Measurements from ENCODE around the gene TICRR.
A peak's percentile ranks its signal among the peaks of the same experiment; 100 is the strongest.

The TICRR gene

DNA sequence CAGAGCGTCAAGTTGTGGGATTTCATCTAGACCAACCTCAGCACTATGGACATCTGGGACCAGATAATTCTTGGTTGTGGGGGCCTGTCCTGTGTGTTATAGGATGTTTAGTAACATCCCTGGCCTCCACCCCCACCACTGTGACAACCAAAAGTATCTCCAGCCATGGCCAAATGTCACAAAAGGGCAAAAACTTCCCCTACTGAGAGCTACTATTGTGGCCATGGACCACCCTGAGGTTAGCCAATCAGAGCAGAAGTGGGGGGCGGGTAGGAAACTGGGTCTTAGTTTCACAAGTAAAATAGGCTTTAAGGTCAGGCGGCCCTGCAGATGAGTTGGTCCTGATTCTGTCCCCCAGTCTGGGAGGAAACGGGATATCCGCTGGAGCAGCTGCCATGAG lies 54.6 kb downstream of the TICRR start:
- DNase-seq, result no peak

DNA sequence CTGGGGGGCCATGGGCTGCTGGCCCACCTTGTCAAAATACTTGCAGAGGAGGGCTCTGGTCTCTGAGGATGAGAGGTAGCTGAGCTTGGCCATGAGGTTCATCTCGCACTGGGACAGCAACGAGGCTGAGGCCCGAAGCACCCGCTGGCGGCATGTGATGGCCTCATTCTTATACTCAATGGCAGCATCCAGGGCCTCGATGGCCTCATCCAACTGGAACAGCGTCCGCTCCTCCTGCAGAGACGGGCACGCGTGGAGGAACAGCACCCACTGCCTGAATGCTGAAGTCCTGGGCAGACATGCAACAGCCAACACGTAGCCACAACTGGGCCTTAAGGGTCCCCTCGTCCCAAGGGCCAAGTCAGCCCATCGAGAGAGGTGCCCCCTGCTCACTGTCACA lies 55.0 kb downstream of the TICRR start:
- DNase-seq, result no peak

DNA sequence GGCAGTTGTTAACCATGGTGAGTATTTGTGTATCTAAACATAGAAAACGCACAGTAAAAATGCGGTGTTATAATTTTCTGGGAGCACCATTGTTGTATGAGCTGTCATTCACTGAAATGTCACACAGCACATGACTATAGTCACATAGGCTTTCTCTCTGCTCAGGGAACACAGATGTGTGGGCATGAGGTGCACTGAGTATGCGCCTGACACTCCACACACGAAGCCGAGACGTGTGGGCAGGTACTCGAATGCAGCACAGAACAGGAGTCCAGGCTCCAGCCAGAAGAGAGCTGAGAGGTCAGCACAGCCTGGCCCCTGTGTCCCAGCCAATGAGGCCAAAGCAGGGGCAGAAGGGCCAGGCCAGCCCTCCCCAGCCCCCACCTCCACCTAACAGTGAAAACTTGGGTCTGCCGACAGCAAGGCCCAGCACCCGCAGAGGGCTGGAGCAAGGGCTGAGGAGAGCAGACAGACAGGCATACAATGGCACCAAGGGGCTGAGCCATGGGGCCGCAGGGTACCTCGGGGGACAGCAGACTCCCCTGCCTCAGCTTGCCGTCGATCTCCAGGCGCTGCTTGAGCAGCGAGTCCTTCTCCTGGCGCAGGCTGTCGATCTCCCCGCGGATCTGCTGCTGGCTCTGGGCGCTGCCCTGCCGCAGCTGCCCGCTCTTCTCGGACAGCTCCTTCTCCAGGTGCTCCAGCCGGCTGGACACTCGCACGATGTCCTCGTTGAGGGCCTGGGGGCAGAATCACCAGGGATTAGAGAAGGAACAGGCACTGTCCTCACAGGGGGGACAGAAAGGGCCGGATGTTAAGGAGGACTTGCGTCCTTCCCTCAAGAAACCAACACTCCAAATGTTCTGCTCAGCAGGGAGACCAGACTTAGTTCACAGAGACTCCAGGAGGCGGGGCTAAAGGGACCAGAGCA lies 56.0 kb downstream of the TICRR start:
- no peak for DNase-seq

DNA sequence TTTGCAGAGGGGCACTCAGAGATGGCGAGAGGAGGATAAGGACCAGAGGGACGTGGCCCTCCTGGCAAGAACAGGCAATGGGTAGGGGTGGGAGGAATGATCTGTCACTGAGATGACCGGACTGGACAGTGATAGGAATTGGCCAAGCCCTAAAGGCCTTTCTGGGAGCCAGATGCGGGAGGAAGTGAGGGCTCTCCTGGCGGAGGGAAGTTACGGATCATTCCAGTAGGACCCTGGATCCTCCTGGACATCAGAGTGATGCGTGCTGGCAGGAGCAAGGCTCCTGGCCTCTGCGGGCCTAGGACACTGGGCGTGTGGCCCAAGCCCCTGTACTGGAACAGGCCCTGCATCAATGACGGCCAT lies 56.6 kb downstream of the TICRR start:
- DNase-seq, result no peak

DNA sequence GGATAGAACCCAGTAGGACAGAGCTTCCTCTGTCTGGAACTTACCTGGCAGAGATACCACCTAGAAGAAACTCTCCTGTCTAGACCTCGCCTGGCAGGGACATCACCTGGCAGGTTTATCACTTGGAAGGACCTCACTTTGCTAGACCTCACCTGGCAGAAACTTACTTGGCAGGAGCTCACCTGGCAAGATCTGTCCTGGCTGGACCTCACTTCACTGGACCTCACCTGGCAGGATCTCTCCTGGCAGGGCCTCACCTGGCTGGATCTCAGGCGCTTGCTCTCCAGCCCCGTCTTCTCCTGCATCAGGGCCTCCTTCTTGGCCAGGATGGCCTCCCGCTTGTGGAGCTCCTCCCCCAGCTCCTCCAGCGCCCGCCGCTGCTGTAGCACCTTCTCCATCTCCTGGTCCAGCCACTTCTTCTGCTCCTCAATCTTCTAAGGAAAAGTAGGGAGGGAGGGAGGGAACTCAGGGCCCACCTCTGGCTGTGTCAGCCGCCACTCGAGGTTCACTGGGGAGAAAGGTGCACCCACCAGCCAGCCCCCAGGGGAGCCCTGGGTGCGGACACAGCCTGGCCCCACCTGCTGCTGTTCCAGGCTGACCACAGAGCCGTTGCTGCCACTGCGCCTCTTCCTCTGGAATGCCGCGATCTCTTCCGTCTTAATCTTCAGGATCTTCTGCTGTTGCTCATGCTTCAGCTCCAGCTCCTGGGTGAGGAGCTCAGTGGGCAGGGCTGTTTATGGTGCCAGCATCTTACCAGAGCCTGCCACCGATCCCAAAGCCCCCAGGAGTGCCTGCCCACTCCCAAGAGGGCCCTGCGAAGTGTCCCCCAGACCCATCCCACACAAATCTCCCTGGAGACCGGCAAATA lies 57.5 kb downstream of the TICRR start:
- no peak for DNase-seq

DNA sequence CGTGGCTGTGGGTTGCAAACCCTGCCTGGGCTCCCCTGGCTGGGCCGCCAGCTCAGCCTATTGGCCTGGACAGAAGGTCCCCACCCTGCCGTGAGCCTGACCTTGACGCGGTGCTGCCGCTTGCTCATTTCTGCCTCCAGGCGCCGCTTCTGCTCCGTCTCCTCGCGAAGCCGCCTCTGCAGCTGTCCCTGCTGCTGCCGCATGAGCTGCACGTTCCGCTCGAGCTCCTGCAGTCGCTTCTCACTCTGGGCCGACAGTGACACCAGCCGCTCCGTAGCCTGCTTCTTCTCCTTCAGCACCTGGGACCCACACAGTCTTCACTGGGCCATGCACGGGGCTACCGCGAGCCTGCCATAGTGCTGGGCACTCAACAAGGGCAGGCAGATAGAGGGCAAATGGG lies 58.3 kb downstream of the TICRR start:
- no peak for DNase-seq

DNA sequence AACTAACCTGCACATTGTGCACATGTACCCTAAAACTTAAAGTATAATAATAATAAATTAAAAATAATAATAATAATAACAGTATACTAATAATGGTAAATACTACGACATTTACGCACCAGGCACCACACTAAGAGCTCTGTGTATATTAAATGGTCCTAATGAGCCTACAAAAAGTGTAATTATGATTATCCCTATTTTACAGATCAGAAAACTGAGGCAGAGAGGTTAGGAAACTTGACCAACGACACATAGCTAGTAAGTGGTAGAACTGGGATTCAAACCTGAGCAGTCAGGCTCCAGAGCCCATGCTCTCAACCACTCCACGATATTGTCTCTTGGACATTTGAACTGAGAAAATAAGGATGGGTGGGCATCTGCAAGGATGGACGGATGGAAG lies 65.0 kb downstream of the TICRR start:
- no peak for DNase-seq

DNA sequence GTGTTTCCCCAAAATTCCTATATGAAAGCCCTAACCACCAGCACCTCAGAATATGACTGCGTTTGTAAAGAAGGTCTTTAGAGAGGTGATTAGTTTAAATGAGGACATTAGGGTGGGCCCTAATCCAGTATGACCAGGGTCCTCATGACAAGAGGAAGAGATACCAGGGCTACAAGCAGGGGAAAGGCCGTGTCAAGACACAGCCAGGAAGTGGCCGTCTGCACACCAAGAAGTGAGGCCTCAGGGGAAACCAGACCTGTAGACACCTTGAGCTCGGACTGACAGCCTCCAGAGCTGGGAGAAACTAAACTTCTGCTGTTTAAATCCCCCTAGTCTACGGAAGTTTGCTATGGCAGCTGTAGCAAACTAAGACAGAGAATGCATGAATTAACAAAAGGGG lies 65.8 kb downstream of the TICRR start:
- DNase-seq, result no peak

DNA sequence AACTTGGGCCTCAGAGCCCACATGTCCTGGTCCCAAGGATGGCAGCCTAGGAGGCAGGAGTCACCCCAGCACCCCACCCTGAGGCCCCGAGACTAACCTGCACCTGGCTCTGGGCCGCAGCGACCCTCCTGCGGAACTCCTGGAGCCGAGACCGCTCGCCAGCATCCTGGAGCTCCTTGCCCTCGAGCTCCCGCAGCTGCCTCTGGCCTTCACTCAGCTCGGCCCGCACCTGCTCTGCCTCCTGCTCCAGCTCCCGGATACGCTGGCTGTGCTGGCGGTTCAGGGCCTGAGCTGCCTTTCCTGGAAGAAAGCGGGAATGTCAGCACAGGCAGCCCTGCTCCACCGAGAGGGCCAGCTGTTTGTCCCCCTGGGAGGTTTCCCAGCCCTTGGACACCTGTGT lies 66.8 kb downstream of the TICRR start:
- DNase-seq, result no peak

DNA sequence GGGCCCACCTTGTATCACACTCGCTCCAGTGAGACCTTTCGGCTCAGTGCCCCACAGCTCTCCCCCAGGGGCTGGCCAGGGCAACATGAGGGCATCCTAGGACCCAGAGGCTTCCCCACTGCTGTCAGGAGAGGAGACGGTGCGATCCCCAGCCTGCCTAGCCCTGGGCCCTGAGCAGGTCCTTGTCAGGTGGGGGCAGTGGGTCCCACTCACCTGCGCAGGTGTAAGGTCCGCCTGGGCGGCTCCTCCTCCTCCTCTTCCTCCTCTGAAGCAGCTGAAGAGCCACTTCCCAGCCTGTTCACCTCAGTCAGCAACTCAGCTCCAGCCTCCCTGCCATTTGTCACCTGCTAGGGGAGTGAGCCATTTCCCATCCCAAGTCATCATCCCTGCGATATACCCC lies 70.4 kb downstream of the TICRR start:
- DNase-seq, result no peak

DNA sequence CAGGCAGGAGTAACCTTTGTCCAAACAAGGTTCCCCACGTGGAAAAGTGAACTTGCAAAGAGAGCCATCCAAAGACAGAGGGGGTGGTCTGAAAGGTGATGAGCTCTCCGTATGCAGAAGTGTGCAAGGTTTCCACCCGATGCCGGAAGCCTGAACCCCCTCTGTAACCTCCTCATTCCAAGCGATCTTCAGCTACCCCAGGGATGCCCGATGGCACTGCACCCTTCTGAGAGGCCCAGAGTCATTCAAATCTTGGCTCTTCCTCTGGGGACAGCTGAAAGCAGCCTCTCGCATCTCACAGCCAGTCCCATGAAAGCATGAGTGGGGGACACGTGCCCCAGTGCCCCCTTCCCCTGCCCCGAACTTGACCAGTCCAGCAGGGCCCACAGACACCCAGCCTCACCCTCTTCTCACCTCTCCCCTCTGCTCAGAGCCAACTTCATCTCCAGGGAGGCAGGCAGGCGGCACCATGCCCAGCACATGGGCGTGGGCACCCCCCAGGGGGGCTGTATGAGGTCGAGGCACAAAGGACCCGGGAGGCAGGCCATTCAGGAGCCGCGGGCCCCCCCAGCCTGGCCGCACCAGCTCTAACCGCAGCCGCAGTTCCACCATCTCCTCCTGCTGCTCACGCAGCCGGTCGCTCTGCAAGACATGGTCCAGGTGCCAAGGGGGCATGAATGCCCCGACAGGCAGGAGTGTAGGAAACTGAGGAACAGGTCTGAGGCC lies 71.3 kb downstream of the TICRR start:
- DNase-seq, result no peak

DNA sequence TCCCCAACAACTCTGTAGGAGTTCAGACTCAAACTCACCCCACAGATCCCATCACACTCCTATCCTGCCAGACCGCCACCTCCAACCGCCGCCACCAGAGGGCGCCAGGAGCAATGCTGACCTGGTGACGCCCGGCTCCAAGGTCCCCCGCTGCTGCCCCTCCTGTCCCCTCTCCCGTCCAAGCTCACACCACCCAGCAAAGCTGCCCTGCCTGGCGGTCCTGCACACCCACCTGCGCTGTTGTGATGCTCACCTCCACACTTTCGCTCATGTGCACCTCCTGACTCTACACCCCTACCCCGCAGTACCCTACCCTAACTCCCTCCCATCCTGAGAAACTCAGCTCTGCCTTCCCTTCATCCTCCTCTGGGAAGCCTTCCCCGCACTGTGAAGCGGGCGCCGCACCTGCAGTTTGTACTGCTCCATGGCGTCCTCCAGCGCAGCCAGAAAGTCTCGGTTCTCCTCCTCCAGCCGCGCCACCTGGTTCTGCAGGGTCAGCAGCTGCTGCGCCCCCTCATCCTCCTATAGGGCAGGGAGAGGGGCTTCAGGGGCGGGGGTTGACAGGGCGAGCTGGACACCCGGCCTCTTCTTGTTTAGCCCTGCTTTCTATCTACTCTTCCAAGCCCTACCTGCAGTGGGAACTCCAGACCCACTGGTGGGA lies 72.1 kb downstream of the TICRR start:
- DNase-seq, result peak; percentile 74

DNA sequence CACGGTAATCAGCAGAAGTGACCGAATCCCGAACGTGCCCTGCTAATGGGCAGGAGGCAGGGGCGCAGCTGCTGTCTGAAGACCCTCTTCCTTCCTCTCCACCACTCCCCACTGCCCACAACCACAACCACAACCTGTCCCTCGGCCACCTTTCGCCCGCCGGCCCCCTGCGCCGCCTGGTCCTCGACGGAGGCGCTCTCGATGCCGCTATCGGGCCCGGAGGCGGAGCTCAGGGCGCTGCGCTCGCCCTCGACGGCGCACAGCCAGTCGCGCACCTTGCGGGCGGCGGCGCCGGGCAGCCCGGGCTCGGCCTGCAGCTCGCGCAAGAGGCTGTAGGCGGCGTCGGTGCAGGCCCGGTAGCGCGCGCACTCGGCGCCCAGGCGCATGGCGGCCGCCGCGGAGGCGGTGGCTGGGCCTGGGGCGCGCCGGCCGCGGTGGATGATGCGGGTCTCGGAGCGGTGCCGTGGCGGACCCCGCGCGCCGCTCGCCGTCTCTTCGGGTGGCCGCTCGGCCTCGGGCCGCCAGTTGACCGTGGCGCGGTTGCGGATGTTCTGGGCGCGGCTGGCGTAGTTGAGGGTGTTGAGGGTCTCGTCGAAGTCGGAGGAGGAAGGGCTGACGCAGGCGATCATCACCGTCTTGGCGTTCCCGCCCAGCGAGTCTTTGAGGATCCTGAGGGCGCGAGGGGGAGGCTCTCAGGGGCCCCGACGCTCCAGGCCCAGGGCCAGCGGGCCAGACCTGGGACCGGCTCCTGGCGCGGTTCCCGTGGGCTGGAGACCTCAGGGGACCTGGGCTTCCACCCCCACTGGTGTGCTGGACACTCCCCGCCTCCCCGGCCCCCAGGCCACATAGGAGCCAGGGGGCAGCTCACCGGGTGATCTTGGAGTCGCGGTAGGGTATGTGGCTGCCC lies 73.1 kb downstream of the TICRR start:
- DNase-seq, result no peak

DNA sequence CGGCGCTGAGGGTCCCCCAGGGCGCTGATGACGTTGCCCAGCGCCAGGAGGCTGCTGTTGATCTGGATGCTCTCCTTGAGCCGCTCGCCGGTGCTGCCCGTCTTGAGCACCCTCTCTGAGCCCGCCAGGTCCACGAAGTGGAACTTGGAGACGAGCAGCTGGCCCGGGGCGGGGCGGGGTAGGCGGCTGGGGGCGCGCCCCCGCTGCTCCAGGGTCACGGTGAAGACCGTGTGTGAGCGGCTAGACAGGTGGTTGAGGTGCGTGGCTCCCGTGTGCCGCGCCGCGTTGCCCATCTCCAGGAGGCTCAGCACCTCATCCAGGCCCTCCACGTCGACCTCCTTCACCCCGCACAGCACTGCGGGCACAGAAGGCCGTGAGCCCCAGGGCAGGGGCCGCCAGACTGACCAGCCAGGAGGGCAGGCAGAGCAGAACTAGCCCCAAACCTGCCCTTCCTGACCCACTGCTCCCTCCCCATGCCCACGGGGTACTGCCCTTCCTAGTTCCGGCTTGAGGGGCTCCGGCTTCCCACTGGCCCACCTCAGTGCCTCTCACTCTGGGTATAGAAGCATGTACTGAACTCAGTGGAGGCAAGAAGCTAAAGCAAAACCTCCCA lies 73.8 kb downstream of the TICRR start:
- no peak for DNase-seq

DNA sequence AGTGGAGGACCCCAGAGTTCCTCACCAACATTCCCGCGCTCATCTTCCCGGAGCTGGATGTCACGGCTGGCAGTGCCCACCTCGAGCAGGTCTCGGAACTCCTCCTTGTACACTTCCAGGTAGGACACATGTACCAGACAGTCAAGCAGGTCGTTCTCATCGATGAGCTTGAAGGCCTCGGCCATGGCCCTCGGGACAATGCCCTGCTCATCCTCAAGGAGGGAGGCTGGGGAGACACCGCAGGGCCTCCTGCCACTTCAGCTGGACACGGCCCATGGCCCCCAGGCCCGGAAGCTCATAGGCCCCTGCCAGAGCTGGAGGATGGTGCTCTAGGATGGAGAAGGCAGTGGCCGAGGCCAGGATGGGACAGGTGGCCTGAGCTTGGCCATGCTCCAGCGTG lies 74.4 kb downstream of the TICRR start:
- no peak for DNase-seq

DNA sequence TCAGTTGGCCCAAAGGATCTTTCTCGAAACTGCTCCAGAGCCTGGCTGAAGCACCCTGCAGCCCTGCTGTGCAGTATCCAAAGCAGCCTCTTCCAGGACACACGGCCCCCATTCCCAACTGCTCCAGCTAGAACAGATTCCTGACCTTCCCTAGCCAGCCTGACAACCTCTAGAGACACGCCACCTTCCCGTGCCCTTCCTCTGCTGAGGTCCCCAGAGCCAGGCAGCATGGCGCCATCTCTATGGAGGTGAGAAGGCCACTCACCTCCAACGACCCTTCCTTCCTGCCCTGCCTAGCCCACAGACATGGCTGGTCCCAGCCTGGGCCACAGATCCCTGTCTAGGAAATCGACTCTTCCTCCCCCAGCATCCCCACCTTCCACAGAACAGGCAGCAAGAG lies 76.9 kb downstream of the TICRR start:
- no peak for DNase-seq

DNA sequence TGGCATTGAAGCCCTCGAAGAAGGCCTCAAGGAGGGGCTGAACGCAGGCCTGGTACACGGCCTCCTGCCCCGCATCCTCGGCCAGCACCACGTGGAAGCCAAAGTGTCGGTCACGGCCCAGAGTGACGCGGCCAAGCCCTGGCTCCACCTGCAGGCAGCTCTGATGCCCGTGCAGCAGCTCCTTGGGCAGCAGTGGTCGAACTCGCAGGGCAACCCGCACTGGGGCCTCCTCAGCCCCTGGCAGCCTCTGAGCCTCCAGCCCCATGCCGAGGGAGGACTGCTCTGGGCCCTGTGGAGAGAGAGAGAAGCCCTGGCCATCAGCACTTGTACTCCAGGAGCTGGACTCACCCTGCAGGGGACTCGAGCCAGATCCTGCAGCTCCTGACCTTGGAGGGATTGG lies 77.4 kb downstream of the TICRR start:
- DNase-seq, result no peak

DNA sequence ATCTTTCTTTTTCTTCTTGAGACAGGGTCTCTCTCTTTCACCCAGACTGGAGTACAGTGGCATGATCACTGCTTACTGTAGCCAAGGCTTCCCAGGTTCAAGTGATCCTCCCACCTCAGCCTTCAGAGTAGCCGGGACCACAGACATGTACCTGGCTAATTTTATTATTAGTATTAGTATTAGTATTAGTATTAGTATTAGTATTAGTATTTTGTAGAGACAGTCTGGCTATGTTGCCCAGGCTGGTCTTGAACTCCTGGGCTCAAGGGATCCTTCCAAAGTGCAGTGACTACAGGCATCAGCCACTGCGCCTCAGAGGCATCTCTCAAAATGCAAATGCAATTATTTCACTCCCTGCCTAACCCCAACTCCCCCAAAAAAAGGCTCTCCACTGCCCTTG lies 78.3 kb downstream of the TICRR start:
- DNase-seq, result no peak

DNA sequence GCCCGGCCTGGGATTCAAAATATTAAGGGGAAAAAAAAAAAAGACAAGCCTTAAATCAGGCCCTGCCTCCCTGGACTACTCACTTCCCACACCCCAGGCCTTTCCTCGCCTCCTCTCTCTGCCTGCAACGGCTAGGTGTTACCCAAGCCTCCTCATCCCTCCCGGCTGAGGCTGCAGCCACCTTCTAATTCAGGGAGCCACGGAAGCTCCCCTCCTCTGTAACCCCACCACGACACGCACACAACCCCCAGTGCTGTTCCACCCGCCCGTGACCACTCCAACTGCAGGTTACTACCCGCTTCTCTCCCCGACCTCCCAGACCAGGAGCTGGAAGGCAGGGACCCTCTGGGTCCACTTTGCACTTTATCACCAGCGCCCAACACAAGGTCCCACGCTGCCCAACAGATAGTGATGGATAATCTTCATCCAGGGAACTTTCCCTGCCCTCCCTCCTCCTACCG lies 79.1 kb downstream of the TICRR start:
- no peak for DNase-seq

DNA sequence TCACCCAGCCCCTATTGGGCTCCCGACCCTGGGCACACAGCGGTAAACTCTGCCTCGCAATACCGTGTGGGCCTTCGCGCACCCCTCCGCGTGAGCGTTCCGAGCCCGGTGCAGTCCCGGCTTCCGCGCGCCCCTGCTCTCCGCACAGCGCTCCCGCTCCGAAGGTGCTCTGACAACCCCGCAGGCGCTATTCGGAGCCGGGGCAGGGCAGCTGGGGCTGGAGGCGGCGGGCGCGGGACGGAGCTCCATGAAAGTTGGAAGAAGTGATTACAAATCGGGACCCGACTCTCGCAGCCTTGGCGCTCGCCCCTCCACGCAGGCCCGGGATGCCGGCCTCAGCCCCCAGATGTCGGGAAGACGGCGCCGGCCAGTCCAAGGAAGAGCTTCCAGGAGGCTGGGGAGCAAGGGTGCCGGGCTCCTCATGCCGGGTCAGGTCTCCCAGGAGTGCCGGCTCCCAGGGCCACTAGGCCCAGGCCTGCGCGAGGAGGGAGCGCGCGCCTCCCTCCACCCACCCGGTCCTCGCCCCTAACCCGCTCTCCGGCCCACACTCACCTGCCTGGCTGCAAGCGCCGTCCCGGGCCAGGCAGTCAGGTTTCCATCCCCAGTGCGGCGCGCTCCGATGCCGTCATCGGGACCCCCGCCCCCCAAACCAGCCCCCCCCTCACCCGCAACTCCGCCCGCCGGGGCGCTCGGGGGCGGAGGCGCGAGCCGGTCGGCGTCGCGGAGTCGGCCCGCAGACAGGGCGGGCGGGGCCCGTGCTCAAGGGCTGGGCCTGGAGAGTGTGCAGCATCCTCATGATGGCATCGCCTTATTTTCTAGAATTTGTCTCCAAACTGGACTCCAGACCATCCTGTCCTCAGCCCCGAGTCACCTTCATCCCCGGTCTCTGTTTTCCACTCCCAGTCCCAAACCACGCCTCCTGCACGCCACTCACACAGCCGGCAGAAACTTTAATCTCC lies 79.9 kb downstream of the TICRR start, which contains the start of gene KIF7:
Gene KIF7 (minus strand): TSS at position 621 of the 959 bp plus-strand sequence. CDS start 2,537 bp downstream, outside the sequence.
- peak; percentile 61 for DNase-seq
